C4-2B (cell line): ENCODE data around the gene PIWIL1.

Source experiments
- H3K27ac ChIP-seq: fragments of 450-650 bp; 2 replicates; pipeline ENCODE4 v1.5.1; 2017
- CTCF ChIP-seq: fragments of 450-650 bp; conservative IDR thresholded peaks from 2 replicates; pipeline ENCODE4 v1.5.1; 2017; ENCODE audit warnings: mild to moderate bottlenecking
- ZFX ChIP-seq: fragments of 450-650 bp; IDR thresholded peaks from 2 replicates; pipeline ENCODE4 v1.6.1; 2017

PIWIL1 gene

GRCh38 chr12:130372936-130373335, 35.2 kb downstream of the PIWIL1 start:
- H3K27ac ChIP-seq, result no peak overlapping the region
- TF ChIP-seq CTCF (no peak), ZFX (no peak)

- H3K27ac ChIP-seq, result no peak overlapping the region
- TF ChIP-seq CTCF (no peak), ZFX (no peak)
Measured at GRCh38 chr12:130374083-130374482, 36.4 kb downstream of the PIWIL1 start.

- TF ChIP-seq CTCF (no peak), ZFX (no peak)
- H3K27ac ChIP-seq, result no peak overlapping the region
Measured at GRCh38 chr12:130375296-130376287, 37.9 kb downstream of the PIWIL1 start.

GRCh38 chr12:130382818-130383217, 45.1 kb downstream of the PIWIL1 start:
- TF ChIP-seq ZFX (no peak), CTCF (no peak)
- no peak overlapping the region for H3K27ac ChIP-seq

GRCh38 chr12:130384234-130384633, 46.5 kb downstream of the PIWIL1 start:
- TF ChIP-seq CTCF (no peak), ZFX (no peak)
- no peak overlapping the region for H3K27ac ChIP-seq

GRCh38 chr12:130385193-130385592, 47.5 kb downstream of the PIWIL1 start:
- TF ChIP-seq CTCF (no peak), ZFX (no peak)
- no peak overlapping the region for H3K27ac ChIP-seq

- H3K27ac ChIP-seq, result no peak overlapping the region
- TF ChIP-seq CTCF, result no peak
- no peak for TF ChIP-seq ZFX
Measured at GRCh38 chr12:130391186-130391585, 53.5 kb downstream of the PIWIL1 start.
